Gastroesophageal sphincter (tissue), 3 donors: ENCODE measurements around the gene SAMMSON.

ENCODE experiments used
- CTCF ChIP-seq, 4 experiments: fragments of 200-600 bp in 2 of 4; fragments of 450-650 bp in 2 of 4; sonication (generic) in 1 of 4; IDR thresholded peaks; one replicate each; pipeline ENCODE4 v1.5.1; 2017 to 2019; ENCODE audit warnings: antibody characterized with exemption in 4 of 4, mild to moderate bottlenecking in 2 of 4, moderate library complexity in 2 of 4
- POLR2AphosphoS5 ChIP-seq: sonication (generic); formaldehyde crosslinking; IDR thresholded peaks from one replicate; pipeline ENCODE4 v1.6.1; 2017; ENCODE audit warnings: antibody characterized with exemption

GRCh38 chr3:70028361-70028760, 28.8 kb downstream of the SAMMSON start:
- TF ChIP-seq POLR2AphosphoS5, result no peak
- TF ChIP-seq CTCF (IDR thresholded peaks at IDR 0.05), result no peak
